CD4-positive, alpha-beta T cell (primary cell): ENCODE data around the gene CLSTN2. TPM values are rescaled to one million over a fixed set of nuclear protein-coding genes. Genes with fewer than 3 reads are reported as not detected.

Source experiments
- ATAC-seq: fragments of 200-7000 bp; cut with Tn5 transposase; one replicate; pipeline ENCODE4 v1.10.0; 2022; ENCODE audit warnings: mild to moderate bottlenecking; ENCODE audit not compliant: poor library complexity
- CTCF ChIA-PET: fragments of 350-600 bp; sonication (Branson Sonifier 250); formaldehyde crosslinking; loops from one replicate; lab custom pipeline; 2021; ENCODE audit warnings: antibody characterized with exemption, inconsistent platforms; lab: Charles Lee
- POLR2A ChIA-PET: fragments of 350-600 bp; sonication (Branson Sonifier 250); formaldehyde crosslinking; loops from one replicate; lab custom pipeline; 2021; ENCODE audit warnings: antibody characterized with exemption, inconsistent platforms; lab: Charles Lee
- DNase-seq, 14 experiments: peaks; one replicate each; pipeline ENCODE4 v3.0.0-alpha.2; 2013 to 2020; ENCODE audit warnings: mixed read lengths in 2 of 14
- H3K27ac ChIP-seq, 2 donors: one replicate each; pipeline versions ENCODE4 v1.5.1 to v1.7.0; 2013; ENCODE audit warnings: low read length in 2 of 2, low read depth in 1 of 2, mild to moderate bottlenecking in 1 of 2
- H3K27me3 ChIP-seq, 2 experiments: 1 replicate in 1 of 2; 2 replicates in 1 of 2; pipeline versions ENCODE4 v1.6.1 to v1.7.0; 2013; ENCODE audit warnings: low read length in 2 of 2, control low read depth in 1 of 2, mild to moderate bottlenecking in 1 of 2, moderate library complexity in 1 of 2; ENCODE audit not compliant: insufficient read depth in 2 of 2, control insufficient read depth in 1 of 2
- H3K36me3 ChIP-seq: one replicate; pipeline ENCODE4 v1.6.1; 2013; ENCODE audit warnings: low read length, control low read depth; ENCODE audit not compliant: insufficient read depth
- H3K4me1 ChIP-seq: one replicate; pipeline ENCODE4 v1.6.1; 2013; ENCODE audit warnings: low read length, control low read depth; ENCODE audit not compliant: insufficient read depth
- H3K4me3 ChIP-seq: one replicate; pipeline ENCODE4 v1.5.1; 2013; ENCODE audit warnings: mild to moderate bottlenecking, low read length, moderate library complexity
- H3K9me3 ChIP-seq, 2 experiments: 1 replicate in 1 of 2; 2 replicates in 1 of 2; pipeline versions ENCODE4 v1.6.1 to v1.7.0; 2013; ENCODE audit warnings: low read length in 2 of 2, mild to moderate bottlenecking in 2 of 2, control low read depth in 1 of 2, moderate library complexity in 1 of 2; ENCODE audit not compliant: control insufficient read depth in 1 of 2, insufficient read depth in 1 of 2
- H3K27ac Mint-ChIP-seq: one replicate; pipeline ENCODE4 v1.8.0; 2020; ENCODE audit warnings: mixed read lengths
- H3K27me3 Mint-ChIP-seq: one replicate; pipeline ENCODE4 v1.8.0; 2021; ENCODE audit warnings: mixed read lengths
- H3K36me3 Mint-ChIP-seq: one replicate; pipeline ENCODE4 v1.8.0; 2021; ENCODE audit warnings: low read depth, mixed read lengths
- H3K4me1 Mint-ChIP-seq: one replicate; pipeline ENCODE4 v1.8.0; 2021; ENCODE audit warnings: low read depth, mixed read lengths
- H3K4me3 Mint-ChIP-seq: one replicate; pipeline ENCODE4 v1.8.0; 2020; ENCODE audit warnings: mild to moderate bottlenecking, mixed read lengths
- H3K9me3 Mint-ChIP-seq: one replicate; pipeline ENCODE4 v1.8.0; 2020; ENCODE audit warnings: mixed read lengths
- CTCF ChIP-seq: fragments of 200-600 bp; IDR thresholded peaks from one replicate; pipeline ENCODE4 v1.8.0; 2022; ENCODE audit warnings: antibody characterized with exemption, mild to moderate bottlenecking
- intact Hi-C, 2 experiments: fragments of 100-400 bp; cut with DNase I in 1 of 2; cut with micrococcal nuclease in 1 of 2; formaldehyde crosslinking; loops; one replicate each; pipeline versions ENCODE4 v1.15.1 to v1.9.0; 2023 to 2025; cut with DNase I, micrococcal nuclease
- total RNA-seq, 174 experiments: library from RNA in 2 of 174; stranded (reverse) in 2 of 174; gene quantifications; one replicate each; pipeline ENCODE4 v1.2.3 and lab custom pipeline; 2021 to 2026

CLSTN2 gene
- total RNA-seq, 2 experiments from 2014 or later = not detected

GRCh38 chr3:140103986-140104645 lies 169.1 kb downstream of the CLSTN2 start:
- intact Hi-C loops = no loop called here
- no peaks in the 10 kb centered on the region for H3K4me1 ChIP-seq
- no peaks in the 10 kb centered on the region for H3K36me3 ChIP-seq
- Mint-ChIP-seq H3K27me3 (no peaks in the 10 kb centered on the region), H3K4me3 (no peak overlapping the region), H3K27ac (no peak overlapping the region), H3K36me3 (no peaks in the 10 kb centered on the region), H3K9me3 (no peaks in the 10 kb centered on the region), H3K4me1 (no peaks in the 10 kb centered on the region)
- no peak overlapping the region for H3K4me3 ChIP-seq
- no peak overlapping the region for H3K27ac ChIP-seq
- no peaks in the 10 kb centered on the region for H3K27me3 ChIP-seq
- peaks cover 0 to 3% of the 10 kb centered on the region in 2 experiments for H3K9me3 ChIP-seq
- ChIA-PET CTCF (no interaction called here), POLR2A (no interaction called here)
- DNase-seq (no peak), ATAC-seq (no peak)
- no peak for TF ChIP-seq CTCF

GRCh38 chr3:140113996-140114788 lies 179.2 kb downstream of the CLSTN2 start:
- H3K36me3 Mint-ChIP-seq = no peaks in the 10 kb centered on the region
- no peaks in the 10 kb centered on the region for H3K36me3 ChIP-seq
- DNase-seq (no peak), ATAC-seq (no peak)
- no peaks in the 10 kb centered on the region for H3K9me3 ChIP-seq
- no peak overlapping the region for H3K4me3 ChIP-seq
- no peak overlapping the region for H3K27ac Mint-ChIP-seq
- no peaks in the 10 kb centered on the region for H3K27me3 ChIP-seq
- ChIA-PET CTCF (no interaction called here), POLR2A (no interaction called here)
- no peaks in the 10 kb centered on the region for H3K4me1 Mint-ChIP-seq
- no peak for TF ChIP-seq CTCF
- no peaks in the 10 kb centered on the region for H3K4me1 ChIP-seq
- H3K27me3 Mint-ChIP-seq = peaks cover 8% of the 10 kb centered on the region
- intact Hi-C loops = no loop called here
- H3K9me3 Mint-ChIP-seq = no peaks in the 10 kb centered on the region
- no peak overlapping the region for H3K27ac ChIP-seq
- no peak overlapping the region for H3K4me3 Mint-ChIP-seq

DNA sequence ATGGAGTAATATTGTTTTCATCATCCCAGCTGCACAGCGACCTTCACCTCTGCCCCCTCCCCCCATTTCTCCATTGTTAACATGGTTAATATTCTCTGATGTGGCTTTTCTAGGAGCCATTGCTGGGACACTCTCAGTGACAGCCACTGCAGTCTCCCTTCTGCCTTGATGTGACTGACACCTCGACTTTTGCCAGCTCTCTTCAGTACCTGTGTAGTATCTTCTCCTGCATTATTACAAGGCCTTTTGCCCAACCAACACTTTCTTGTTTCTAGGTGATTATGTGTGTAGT lies 179.8 kb downstream of the CLSTN2 start:
- peaks cover 8% of the 10 kb centered on the region for H3K27me3 Mint-ChIP-seq
- no peak for DNase-seq
- TF ChIP-seq CTCF = no peak
- no peaks in the 10 kb centered on the region for H3K36me3 ChIP-seq
- H3K36me3 Mint-ChIP-seq = no peaks in the 10 kb centered on the region
- H3K27me3 ChIP-seq = no peaks in the 10 kb centered on the region
- H3K9me3 ChIP-seq = no peaks in the 10 kb centered on the region
- no peak overlapping the region for H3K27ac Mint-ChIP-seq
- no peak overlapping the region for H3K27ac ChIP-seq
- H3K4me1 ChIP-seq = no peaks in the 10 kb centered on the region
- H3K4me3 Mint-ChIP-seq = no peak overlapping the region
- no peak for ATAC-seq
- H3K9me3 Mint-ChIP-seq = no peaks in the 10 kb centered on the region
- H3K4me3 ChIP-seq = no peak overlapping the region
- no peaks in the 10 kb centered on the region for H3K4me1 Mint-ChIP-seq
- POLR2A ChIA-PET = no interaction called here
- CTCF ChIA-PET = no interaction called here
- intact Hi-C loops = no loop called here
